ENCODE measurements around the gene MMP17.

GRCh38 chr12:131862600-131862993 is 34.4 kb downstream of the MMP17 start:
- TF ChIP-seq MYC (IDR thresholded peaks at IDR 0.05; ENCODE audit: low read depth, low read length) = no peak
- no peak for TF ChIP-seq JUN (IDR thresholded peaks at IDR 0.05; ENCODE audit: borderline replicate concordance, insufficient read depth, insufficient read length, low read depth)
- no peak for TF ChIP-seq CTCF (IDR thresholded peaks at IDR 0.05; ENCODE audit: extremely low read depth in 1 of 2, insufficient read depth in 1 of 2, low read depth in 1 of 2, low read length in 2 of 2)
- TF ChIP-seq POLR2AphosphoS5 (IDR thresholded peaks at IDR 0.05; ENCODE audit: insufficient read depth, low read depth, low read length) = no peak
- TF ChIP-seq POLR2A (IDR thresholded peaks at IDR 0.05; ENCODE audit: low read depth, low read length) = no peak
- no peak for TF ChIP-seq MAX (IDR thresholded peaks at IDR 0.05; ENCODE audit: insufficient read depth, insufficient read length)
- TF ChIP-seq EZH2 (IDR thresholded peaks at IDR 0.05; ENCODE audit: borderline replicate concordance, low read depth, low read length, severe bottlenecking) = no peak
- TF ChIP-seq GATA2 (IDR thresholded peaks at IDR 0.05; ENCODE audit: insufficient read depth, insufficient read length, low read depth, low read length) = no peak
- TF ChIP-seq FOS (IDR thresholded peaks at IDR 0.05; ENCODE audit: borderline replicate concordance, insufficient read depth, low read length) = no peak
